CD14-positive monocyte (primary cell): ENCODE data around the gene B3GLCT. TPM values are rescaled to one million over a fixed set of nuclear protein-coding genes. Genes with fewer than 3 reads are reported as not detected.

Experiments
- DNase-seq, 3 donors: peaks; one replicate each; pipeline ENCODE4 v3.0.0-alpha.2; 2011 to 2022
- H2AFZ ChIP-seq: 2 replicates; pipeline ENCODE4 v1.6.0; 2012; ENCODE audit warnings: mild to moderate bottlenecking, low read depth, low read length, inconsistent platforms; ENCODE audit not compliant: insufficient read depth, poor library complexity, severe bottlenecking
- H3K27ac ChIP-seq, 2 donors: 1 replicate in 1 of 2; 2 replicates in 1 of 2; pipeline ENCODE4 v1.5.1; 2012 to 2013; ENCODE audit warnings: low read length in 2 of 2, control low read depth in 1 of 2, inconsistent platforms in 1 of 2, low read depth in 1 of 2, mild to moderate bottlenecking in 1 of 2
- H3K27me3 ChIP-seq, 2 donors: one replicate each; pipeline versions ENCODE4 v1.6.0 to v1.6.1; 2011 to 2013; ENCODE audit warnings: low read length in 2 of 2; ENCODE audit not compliant: control insufficient read depth in 2 of 2, insufficient read depth in 2 of 2
- H3K36me3 ChIP-seq, 2 donors: replicated peaks in 1 of 2; 1 replicate in 1 of 2; 2 replicates in 1 of 2; pipeline versions ENCODE4 v1.5.1 to v1.6.1; 2012 to 2013; ENCODE audit warnings: low read length in 2 of 2, control low read depth in 1 of 2, inconsistent platforms in 1 of 2, mild to moderate bottlenecking in 1 of 2; ENCODE audit not compliant: insufficient read depth in 2 of 2, control insufficient read depth in 1 of 2
- H3K4me1 ChIP-seq, 2 donors: 1 replicate in 1 of 2; 2 replicates in 1 of 2; pipeline versions ENCODE4 v1.5.1 to v1.6.1; 2012 to 2013; ENCODE audit warnings: low read length in 2 of 2, control low read depth in 1 of 2, inconsistent platforms in 1 of 2, mild to moderate bottlenecking in 1 of 2, moderate library complexity in 1 of 2; ENCODE audit not compliant: insufficient read depth in 2 of 2, control insufficient read depth in 1 of 2
- H3K4me2 ChIP-seq: replicated peaks from 2 replicates; pipeline ENCODE3; 2012; ENCODE audit warnings: low read length, moderate library complexity, mild to moderate bottlenecking; ENCODE audit not compliant: poor library complexity, severe bottlenecking; ENCODE audit errors: extremely low read depth
- H3K4me3 ChIP-seq, 3 experiments: fragments of 200-600 bp in 1 of 3; sonication (generic) in 1 of 3; replicated peaks in 1 of 3; 1 replicate in 2 of 3; 2 replicates in 1 of 3; pipeline ENCODE4 v1.5.1; 2011 to 2013; ENCODE audit warnings: low read length in 3 of 3, mild to moderate bottlenecking in 3 of 3, control low read depth in 2 of 3, low read depth in 2 of 3, inconsistent platforms in 1 of 3, moderate library complexity in 1 of 3
- H3K79me2 ChIP-seq: 2 replicates; pipeline ENCODE4 v1.6.0; 2012; ENCODE audit warnings: mild to moderate bottlenecking, control low read depth, inconsistent platforms, low read length, moderate library complexity; ENCODE audit not compliant: insufficient read depth
- H3K9ac ChIP-seq: 2 replicates; pipeline ENCODE4 v1.6.0; 2017; ENCODE audit warnings: low read length, mild to moderate bottlenecking; ENCODE audit not compliant: insufficient read depth, poor library complexity, severe bottlenecking
- H3K9me3 ChIP-seq, 2 donors: replicated peaks in 1 of 2; 1 replicate in 1 of 2; 2 replicates in 1 of 2; pipeline versions ENCODE4 v1.5.1 to v1.6.1; 2012 to 2013; ENCODE audit warnings: low read length in 2 of 2, control low read depth in 1 of 2; ENCODE audit not compliant: control insufficient read depth in 1 of 2, insufficient read depth in 1 of 2
- H4K20me1 ChIP-seq: 2 replicates; pipeline ENCODE4 v1.6.0; 2012; ENCODE audit warnings: mild to moderate bottlenecking, low read length, control low read depth, moderate library complexity; ENCODE audit not compliant: insufficient read depth
- H3K27ac Mint-ChIP-seq, 7 donors: one replicate each; pipeline ENCODE4 v1.8.0; 2020; ENCODE audit warnings: mild to moderate bottlenecking in 7 of 7, mixed read lengths in 7 of 7, moderate library complexity in 6 of 7, inconsistent platforms in 2 of 7
- H3K27me3 Mint-ChIP-seq, 3 donors: one replicate each; pipeline ENCODE4 v1.8.0; 2021 to 2022; ENCODE audit warnings: low read depth in 3 of 3, mild to moderate bottlenecking in 3 of 3, mixed read lengths in 3 of 3, moderate library complexity in 3 of 3, inconsistent platforms in 1 of 3
- H3K36me3 Mint-ChIP-seq, 2 donors: one replicate each; pipeline ENCODE4 v1.8.0; 2020; ENCODE audit warnings: mixed read lengths in 2 of 2, inconsistent platforms in 1 of 2, mild to moderate bottlenecking in 1 of 2
- H3K4me1 Mint-ChIP-seq: one replicate; pipeline ENCODE4 v1.8.0; 2020; ENCODE audit warnings: mild to moderate bottlenecking, mixed read lengths
- H3K4me3 Mint-ChIP-seq, 2 donors: one replicate each; pipeline ENCODE4 v1.8.0; 2020; ENCODE audit warnings: mild to moderate bottlenecking in 2 of 2, mixed read lengths in 2 of 2, moderate library complexity in 1 of 2
- H3K9me3 Mint-ChIP-seq, 7 donors: one replicate each; pipeline ENCODE4 v1.8.0; 2020 to 2022; ENCODE audit warnings: mixed read lengths in 7 of 7, mild to moderate bottlenecking in 6 of 7, moderate library complexity in 6 of 7, inconsistent platforms in 2 of 7
- WGBS: methylation state at CpG from one replicate; pipeline ENCODE4 v1.1.5; 2013; ENCODE audit warnings: missing lambda C conversion rate; ENCODE audit not compliant: insufficient coverage; 5-methylcytosine and 5-hydroxymethylcytosine counted together
- intact Hi-C, 2 donors: fragments of 100-400 bp; cut with micrococcal nuclease; formaldehyde crosslinking; loops; one replicate each; pipeline versions ENCODE4 v1.15.0 to v1.15.1; 2023
- polyA plus RNA-seq, 3 donors: library from polyadenylated mRNA; depleted of rRNA in 1 of 3; unstranded in 2 of 3; stranded (reverse) in 1 of 3; fragments of 300-500 nt in 2 of 3; fragments of >200 nt in 1 of 3; fragmentation: Illumina TruSeq in 2 of 3; gene quantifications; 1 replicate in 2 of 3; 2 replicates in 1 of 3; pipeline ENCODE4 v1.2.3, GENCODE V29; 2012 to 2021
- TF ChIP-seq, protein P1 (sequence below): fragments of 200-600 bp; IDR thresholded peaks from one replicate; pipeline ENCODE4 v1.8.0; 2022; ENCODE audit warnings: antibody characterized with exemption, mild to moderate bottlenecking

B3GLCT gene
- polyA plus RNA-seq, 3 donors, result 0.63 to 2.0 (median 2.0) TPM

- Histone ChIP-seq H3K27ac (no peak overlapping the region), H3K4me3 (no peak overlapping the region), H3K79me2 (no peaks in the 10 kb centered on the region), H3K4me1 (no peaks in the 10 kb centered on the region), H3K9me3 (no peaks in the 10 kb centered on the region), H3K27me3 (no peaks in the 10 kb centered on the region), H4K20me1 (no peaks in the 10 kb centered on the region), H2AFZ (no peak overlapping the region), H3K4me2 (no peak overlapping the region), H3K36me3 (no peaks in the 10 kb centered on the region), H3K9ac (no peak overlapping the region)
- TF ChIP-seq, protein P1, sequence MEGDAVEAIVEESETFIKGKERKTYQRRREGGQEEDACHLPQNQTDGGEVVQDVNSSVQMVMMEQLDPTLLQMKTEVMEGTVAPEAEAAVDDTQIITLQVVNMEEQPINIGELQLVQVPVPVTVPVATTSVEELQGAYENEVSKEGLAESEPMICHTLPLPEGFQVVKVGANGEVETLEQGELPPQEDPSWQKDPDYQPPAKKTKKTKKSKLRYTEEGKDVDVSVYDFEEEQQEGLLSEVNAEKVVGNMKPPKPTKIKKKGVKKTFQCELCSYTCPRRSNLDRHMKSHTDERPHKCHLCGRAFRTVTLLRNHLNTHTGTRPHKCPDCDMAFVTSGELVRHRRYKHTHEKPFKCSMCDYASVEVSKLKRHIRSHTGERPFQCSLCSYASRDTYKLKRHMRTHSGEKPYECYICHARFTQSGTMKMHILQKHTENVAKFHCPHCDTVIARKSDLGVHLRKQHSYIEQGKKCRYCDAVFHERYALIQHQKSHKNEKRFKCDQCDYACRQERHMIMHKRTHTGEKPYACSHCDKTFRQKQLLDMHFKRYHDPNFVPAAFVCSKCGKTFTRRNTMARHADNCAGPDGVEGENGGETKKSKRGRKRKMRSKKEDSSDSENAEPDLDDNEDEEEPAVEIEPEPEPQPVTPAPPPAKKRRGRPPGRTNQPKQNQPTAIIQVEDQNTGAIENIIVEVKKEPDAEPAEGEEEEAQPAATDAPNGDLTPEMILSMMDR, result no peak
- H3K9me3 Mint-ChIP-seq, result no peaks in the 10 kb centered on the region
- H3K27me3 Mint-ChIP-seq, result peaks cover 0 to 3% (median 0%) of the 10 kb centered on the region in 3 donors
- peaks cover 0 to 3% of the 10 kb centered on the region in 2 donors for H3K36me3 Mint-ChIP-seq
- DNase-seq, result no peak
- whole genome bisulfite sequencing, result no CpG with 5 or more reads among the region's 2 CpGs
- intact Hi-C loops, result no loop called here
- no peak overlapping the region for H3K4me3 Mint-ChIP-seq
- H3K27ac Mint-ChIP-seq, result no peak overlapping the region
- H3K4me1 Mint-ChIP-seq, result no peaks in the 10 kb centered on the region
These were observed 42.6 kb downstream of the B3GLCT start for GRCh38 chr13:31242367-31242766.

GRCh38 chr13:31242916-31243315, 43.1 kb downstream of the B3GLCT start:
- no peak overlapping the region for H3K9ac ChIP-seq
- no peak overlapping the region for H3K4me3 ChIP-seq
- H3K9me3 ChIP-seq, result no peaks in the 10 kb centered on the region
- no peaks in the 10 kb centered on the region for H4K20me1 ChIP-seq
- H3K79me2 ChIP-seq, result no peaks in the 10 kb centered on the region
- Mint-ChIP-seq H3K4me1 (no peaks in the 10 kb centered on the region), H3K27me3 (peaks cover 0 to 3% (median 0%) of the 10 kb centered on the region in 3 donors), H3K36me3 (peaks cover 0 to 3% of the 10 kb centered on the region in 2 donors), H3K9me3 (no peaks in the 10 kb centered on the region), H3K4me3 (no peak overlapping the region), H3K27ac (no peak overlapping the region)
- DNase-seq, result no peak
- no peak overlapping the region for H2AFZ ChIP-seq
- intact Hi-C loops, result no loop called here
- no peak overlapping the region for H3K4me2 ChIP-seq
- WGBS, result no CpG with 5 or more reads among the region's 1 CpG
- no peaks in the 10 kb centered on the region for H3K36me3 ChIP-seq
- TF ChIP-seq, protein P1, result no peak
- H3K27ac ChIP-seq, result no peak overlapping the region
- H3K27me3 ChIP-seq, result no peaks in the 10 kb centered on the region
- H3K4me1 ChIP-seq, result no peaks in the 10 kb centered on the region
